H9 (cell line): Measurements from ENCODE around the gene GK2. TPM values are rescaled to one million over a fixed set of nuclear protein-coding genes. Genes with fewer than 3 reads are reported as not detected.

ENCODE experiments used
- DNase-seq: peaks from one replicate; pipeline ENCODE4 v3.0.0-alpha.2; 2017
- H2AFZ ChIP-seq: one replicate; pipeline ENCODE4 v1.6.1; 2013; ENCODE audit warnings: mild to moderate bottlenecking, low read length, control low read depth, moderate library complexity
- H2AK5ac ChIP-seq: 2 replicates; pipeline ENCODE4 v1.6.1; 2013; ENCODE audit warnings: low read length, control low read depth, mixed read lengths; ENCODE audit not compliant: insufficient read length
- H2BK120ac ChIP-seq: one replicate; pipeline ENCODE4 v1.6.1; 2013; ENCODE audit warnings: low read depth, mild to moderate bottlenecking, low read length, control low read depth, inconsistent platforms; ENCODE audit not compliant: poor library complexity, severe bottlenecking
- H2BK12ac ChIP-seq: 2 replicates; pipeline ENCODE4 v1.6.1; 2013; ENCODE audit warnings: low read length, control low read depth, mixed read lengths, low read depth; ENCODE audit not compliant: insufficient read length
- H2BK15ac ChIP-seq: 2 replicates; pipeline ENCODE4 v1.6.1; 2013; ENCODE audit warnings: low read depth, low read length, control low read depth
- H2BK20ac ChIP-seq: one replicate; pipeline ENCODE4 v1.6.1; 2013; ENCODE audit warnings: low read depth, mild to moderate bottlenecking, low read length, control low read depth, inconsistent platforms; ENCODE audit not compliant: poor library complexity, severe bottlenecking
- H2BK5ac ChIP-seq: 2 replicates; pipeline ENCODE4 v1.6.1; 2013; ENCODE audit warnings: low read length, control low read depth, mixed read lengths; ENCODE audit not compliant: insufficient read length
- H3K14ac ChIP-seq: 2 replicates; pipeline ENCODE4 v1.6.1; 2013; ENCODE audit warnings: low read length, control low read depth; ENCODE audit not compliant: insufficient read depth
- H3K18ac ChIP-seq: 2 replicates; pipeline ENCODE4 v1.6.1; 2013; ENCODE audit warnings: low read depth, mild to moderate bottlenecking, mixed read lengths, low read length, control low read depth; ENCODE audit not compliant: insufficient read length
- H3K23ac ChIP-seq: 2 replicates; pipeline ENCODE4 v1.6.1; 2013; ENCODE audit warnings: low read length, control low read depth, mixed read lengths, low read depth; ENCODE audit not compliant: insufficient read length
- H3K23me2 ChIP-seq: 2 replicates; pipeline ENCODE4 v1.6.1; 2013; ENCODE audit warnings: low read depth, mild to moderate bottlenecking, mixed read lengths, low read length, control low read depth; ENCODE audit not compliant: insufficient read length, poor library complexity, severe bottlenecking
- H3K27ac ChIP-seq: 2 replicates; pipeline ENCODE4 v1.5.1; 2013; ENCODE audit warnings: low read length, control low read depth, mixed read lengths, low read depth; ENCODE audit not compliant: insufficient read length
- H3K27me3 ChIP-seq: 2 replicates; pipeline ENCODE4 v1.6.1; 2013; ENCODE audit warnings: low read length, control low read depth, inconsistent platforms; ENCODE audit not compliant: insufficient read depth
- H3K4ac ChIP-seq: 2 replicates; pipeline ENCODE4 v1.6.1; 2013; ENCODE audit warnings: low read depth, mild to moderate bottlenecking, control low read depth, inconsistent platforms, low read length, moderate library complexity
- H3K4me1 ChIP-seq: 2 replicates; pipeline ENCODE4 v1.6.1; 2013; ENCODE audit warnings: low read length, control low read depth, inconsistent platforms; ENCODE audit not compliant: insufficient read depth
- H3K4me2 ChIP-seq: 2 replicates; pipeline ENCODE4 v1.6.1; 2013; ENCODE audit warnings: low read length, control low read depth, mixed read lengths; ENCODE audit not compliant: insufficient read length, insufficient read depth
- H3K56ac ChIP-seq: 2 replicates; pipeline ENCODE4 v1.6.1; 2013; ENCODE audit warnings: low read depth, mild to moderate bottlenecking, mixed read lengths, low read length, control low read depth; ENCODE audit not compliant: insufficient read length
- H3K79me1 ChIP-seq: 2 replicates; pipeline ENCODE4 v1.6.1; 2013; ENCODE audit warnings: low read depth, mild to moderate bottlenecking, moderate library complexity, low read length, control low read depth, inconsistent platforms; ENCODE audit not compliant: insufficient read depth, poor library complexity, severe bottlenecking
- H3K79me2 ChIP-seq: 2 replicates; pipeline ENCODE4 v1.6.1; 2013; ENCODE audit warnings: low read length, control low read depth, inconsistent platforms; ENCODE audit not compliant: insufficient read depth
- H3K9ac ChIP-seq: 2 replicates; pipeline ENCODE4 v1.6.1; 2013; ENCODE audit warnings: low read length, control low read depth, mixed read lengths; ENCODE audit not compliant: insufficient read length; ENCODE audit errors: extremely low read depth
- H3K9me3 ChIP-seq: one replicate; pipeline ENCODE4 v1.6.1; 2013; ENCODE audit warnings: low read depth, low read length, inconsistent platforms; ENCODE audit not compliant: control insufficient read depth
- H3T11ph ChIP-seq: one replicate; pipeline ENCODE4 v1.6.1; 2013; ENCODE audit warnings: mild to moderate bottlenecking, low read length, control low read depth, inconsistent platforms
- H4K20me1 ChIP-seq: one replicate; pipeline ENCODE4 v1.6.1; 2013; ENCODE audit not compliant: control insufficient read depth, insufficient read length, insufficient read depth
- H4K5ac ChIP-seq: 2 replicates; pipeline ENCODE4 v1.6.1; 2013; ENCODE audit warnings: low read depth, mild to moderate bottlenecking, mixed read lengths, low read length, control low read depth; ENCODE audit not compliant: insufficient read length
- H4K8ac ChIP-seq: replicated peaks from 2 replicates; pipeline ENCODE4 v1.6.1; 2013; ENCODE audit warnings: low read length, control low read depth, mixed read lengths, low read depth; ENCODE audit not compliant: insufficient read length
- H4K91ac ChIP-seq: 2 replicates; pipeline ENCODE4 v1.6.1; 2013; ENCODE audit warnings: low read depth, mild to moderate bottlenecking, moderate library complexity, mixed read lengths, low read length, control low read depth; ENCODE audit not compliant: insufficient read length
- H3K27ac Mint-ChIP-seq, 3 experiments: 2 replicates in 2 of 3; 3 replicates in 1 of 3; pipeline ENCODE4 v1.8.0; 2020 to 2021; ENCODE audit warnings: mixed read lengths in 3 of 3, mild to moderate bottlenecking in 1 of 3, moderate library complexity in 1 of 3
- H3K27me3 Mint-ChIP-seq: 2 replicates; pipeline ENCODE4 v1.8.0; 2021; ENCODE audit warnings: low read depth, mild to moderate bottlenecking, moderate library complexity, mixed read lengths
- H3K36me3 Mint-ChIP-seq, 3 experiments: 2 replicates in 2 of 3; 3 replicates in 1 of 3; pipeline ENCODE4 v1.8.0; 2020 to 2021; ENCODE audit warnings: low read depth in 3 of 3, mixed read lengths in 3 of 3; ENCODE audit not compliant: insufficient read depth in 1 of 3
- H3K4me1 Mint-ChIP-seq, 2 experiments: 2 replicates each; pipeline ENCODE4 v1.8.0; 2020; ENCODE audit warnings: mixed read lengths in 2 of 2
- H3K4me3 Mint-ChIP-seq, 2 experiments: 2 replicates in 1 of 2; 3 replicates in 1 of 2; pipeline ENCODE4 v1.8.0; 2020 to 2021; ENCODE audit warnings: mild to moderate bottlenecking in 2 of 2, mixed read lengths in 2 of 2, moderate library complexity in 1 of 2
- H3K9me3 Mint-ChIP-seq, 2 experiments: 2 replicates in 1 of 2; 3 replicates in 1 of 2; pipeline ENCODE4 v1.8.0; 2020; ENCODE audit warnings: mild to moderate bottlenecking in 2 of 2, mixed read lengths in 2 of 2, moderate library complexity in 1 of 2
- CTCF ChIP-seq: fragments of 200-600 bp; sonication (generic); conservative IDR thresholded peaks from 3 replicates; pipeline ENCODE4 v1.8.0; 2021; ENCODE audit warnings: antibody characterized with exemption, mild to moderate bottlenecking
- WGBS: extraction: QIAGEN DNeasy Blood & Tissue Kit; methylation state at CpG from one replicate; pipeline ENCODE4 v1.1.7; 2013; ENCODE audit warnings: missing lambda C conversion rate, low lambda C conversion rate, mixed read lengths; ENCODE audit not compliant: insufficient read length; ENCODE audit errors: extremely low coverage; 5-methylcytosine and 5-hydroxymethylcytosine counted together
- total RNA-seq: library from RNA; stranded (reverse); gene quantifications from 2 replicates; pipeline ENCODE4 v1.2.1, GENCODE V29; 2021

The GK2 gene
- total RNA-seq, 1 experiment from 2014 or later, result not detected

GRCh38 chr4:79446145-79446544 lies 38.1 kb upstream of the GK2 start:
- Histone ChIP-seq H3K27me3 (no peaks in the 10 kb centered on the region), H3K4me2 (no peak overlapping the region), H4K20me1 (no peaks in the 10 kb centered on the region), H3K18ac (no peak overlapping the region), H4K5ac (no peak overlapping the region), H2AFZ (no peak overlapping the region), H3K27ac (no peak overlapping the region), H3K79me2 (no peaks in the 10 kb centered on the region), H2BK15ac (no peak overlapping the region), H3T11ph (no peak overlapping the region), H3K79me1 (no peaks in the 10 kb centered on the region), H2BK5ac (no peak overlapping the region), H3K23ac (no peak overlapping the region), H2BK20ac (no peak overlapping the region), H2BK120ac (no peak overlapping the region), H3K4me1 (no peaks in the 10 kb centered on the region), H4K91ac (no peak overlapping the region), H3K9me3 (no peaks in the 10 kb centered on the region), H3K23me2 (no peaks in the 10 kb centered on the region), H3K9ac (no peak overlapping the region), H3K4ac (no peak overlapping the region), H4K8ac (no peak overlapping the region), H3K14ac (no peak overlapping the region), H2AK5ac (no peak overlapping the region), H2BK12ac (no peak overlapping the region), H3K56ac (no peak overlapping the region)
- whole genome bisulfite sequencing, result no CpG with 5 or more reads among the region's 4 CpGs
- Mint-ChIP-seq H3K36me3 (no peaks in the 10 kb centered on the region), H3K27me3 (no peaks in the 10 kb centered on the region), H3K9me3 (no peaks in the 10 kb centered on the region), H3K27ac (no peak overlapping the region), H3K4me3 (no peak overlapping the region), H3K4me1 (peaks cover 6 to 8% of the 10 kb centered on the region in 2 experiments; a peak in 2 of 4 replicates)
- TF ChIP-seq CTCF, result no peak
- no peak for DNase-seq
